Uterus (tissue), 4 donors: ENCODE measurements around the gene NRXN2. TPM values are rescaled to one million over a fixed set of nuclear protein-coding genes. Genes with fewer than 3 reads are reported as not detected.
A peak's percentile ranks its signal among the peaks of the same experiment; 100 is the strongest.

Experiments
- DNase-seq, 2 donors: peaks; one replicate each; pipeline ENCODE4 v3.0.0-alpha.2; 2019 to 2020
- H3K27ac ChIP-seq, 2 donors: fragments of 200-600 bp; sonication (generic); 1 replicate in 1 of 2; 2 replicates in 1 of 2; pipeline ENCODE4 v1.5.1; 2016 to 2018
- H3K27me3 ChIP-seq, 2 donors: fragments of 200-600 bp; sonication (generic); one replicate each; pipeline ENCODE4 v1.5.1; 2018 to 2019; ENCODE audit warnings: control low read depth in 1 of 2
- H3K36me3 ChIP-seq, 2 donors: fragments of 200-600 bp; sonication (generic); one replicate each; pipeline ENCODE4 v1.5.1; 2019; ENCODE audit warnings: control low read depth in 1 of 2
- H3K4me1 ChIP-seq, 2 donors: fragments of 200-600 bp; sonication (generic); one replicate each; pipeline ENCODE4 v1.5.1; 2018 to 2019; ENCODE audit warnings: control low read depth in 1 of 2
- H3K4me3 ChIP-seq, 2 donors: fragments of 200-600 bp; sonication (generic); 1 replicate in 1 of 2; 2 replicates in 1 of 2; pipeline ENCODE4 v1.5.1; 2018 to 2019; ENCODE audit warnings: mild to moderate bottlenecking in 1 of 2
- H3K9me3 ChIP-seq, 2 donors: fragments of 200-600 bp; sonication (generic); one replicate each; pipeline ENCODE4 v1.5.1; 2019; ENCODE audit warnings: control low read depth in 1 of 2
- CTCF ChIP-seq, 4 experiments: fragments of 200-600 bp in 2 of 4; fragments of 450-650 bp in 2 of 4; sonication (generic) in 2 of 4; IDR thresholded peaks; one replicate each; pipeline ENCODE4 v1.5.1; 2016 to 2019; ENCODE audit warnings: antibody characterized with exemption in 4 of 4, mild to moderate bottlenecking in 2 of 4, moderate library complexity in 1 of 4
- POLR2A ChIP-seq, 2 donors: fragments of 450-650 bp; IDR thresholded peaks; one replicate each; pipeline ENCODE4 v1.6.1; 2016; ENCODE audit warnings: antibody characterized with exemption in 2 of 2, mild to moderate bottlenecking in 1 of 2, moderate library complexity in 1 of 2
- intact Hi-C: fragments of 100-400 bp; cut with DNase I; formaldehyde crosslinking; loops from one replicate; pipeline ENCODE4 v1.15.1; 2023; ENCODE audit warnings: low total_unique reads
- total RNA-seq, 4 donors: library from RNA; depleted of rRNA in 3 of 4; stranded (reverse); fragments of >200 nt in 3 of 4; gene quantifications; one replicate each; pipeline versions ENCODE4 v1.1.0 to v1.2.4, GENCODE V29; 2014 to 2023
- donor health status: DM: yes; HTN: yes; CAD: no.

NRXN2 gene
- total RNA-seq, 4 donors from 2014 or later, result 0.88 to 48.4 (median 12.6) TPM

GRCh38 chr11:64647019-64647779, 75.8 kb downstream of the NRXN2 start:
- DNase-seq, result no peak
- H3K36me3 ChIP-seq, result no peaks in the 10 kb centered on the region
- intact Hi-C loops, result no loop called here
- H3K4me3 ChIP-seq, result no peak overlapping the region
- H3K9me3 ChIP-seq, result no peaks in the 10 kb centered on the region
- TF ChIP-seq CTCF (IDR thresholded peaks at IDR 0.05) (no peak), POLR2A (IDR thresholded peaks at IDR 0.05) (no peak)
- H3K4me1 ChIP-seq, result no peaks in the 10 kb centered on the region
- H3K27ac ChIP-seq, result no peak overlapping the region
- no peaks in the 10 kb centered on the region for H3K27me3 ChIP-seq

- H3K4me3 ChIP-seq, result no peak overlapping the region
- no peaks in the 10 kb centered on the region for H3K4me1 ChIP-seq
- no peak overlapping the region for H3K27ac ChIP-seq
- intact Hi-C loops, result no loop called here
- no peaks in the 10 kb centered on the region for H3K36me3 ChIP-seq
- no peaks in the 10 kb centered on the region for H3K27me3 ChIP-seq
- DNase-seq, result no peak
- H3K9me3 ChIP-seq, result no peaks in the 10 kb centered on the region
- no peak for TF ChIP-seq POLR2A (IDR thresholded peaks at IDR 0.05)
- TF ChIP-seq CTCF (IDR thresholded peaks at IDR 0.05), result peak in 2 of 4 experiments; percentile 22 to 43
These were observed 78.2 kb downstream of the NRXN2 start for GRCh38 chr11:64644647-64645275.

- intact Hi-C loops, result no loop called here
- DNase-seq, result no peak
- H3K4me3 ChIP-seq, result peak overlapping the region; percentile 61
- H3K9me3 ChIP-seq, result no peaks in the 10 kb centered on the region
- H3K27ac ChIP-seq, result no peak overlapping the region
- TF ChIP-seq POLR2A (IDR thresholded peaks at IDR 0.05) (no peak), CTCF (IDR thresholded peaks at IDR 0.05) (no peak)
- no peaks in the 10 kb centered on the region for H3K27me3 ChIP-seq
- no peaks in the 10 kb centered on the region for H3K36me3 ChIP-seq
- H3K4me1 ChIP-seq, result no peaks in the 10 kb centered on the region
These were observed 78.9 kb downstream of the NRXN2 start for GRCh38 chr11:64643920-64644646.

GRCh38 chr11:64643256-64643881, 79.6 kb downstream of the NRXN2 start:
- H3K27ac ChIP-seq, result peak overlapping the region; percentile 41 to 69
- peak; percentile 60 to 63 for DNase-seq
- no peaks in the 10 kb centered on the region for H3K36me3 ChIP-seq
- H3K27me3 ChIP-seq, result no peaks in the 10 kb centered on the region
- peaks cover 0 to under 1% of the 10 kb centered on the region in 2 donors for H3K4me1 ChIP-seq
- TF ChIP-seq CTCF (IDR thresholded peaks at IDR 0.05) (no peak), POLR2A (IDR thresholded peaks at IDR 0.05) (no peak)
- no peaks in the 10 kb centered on the region for H3K9me3 ChIP-seq
- peak overlapping the region; percentile 61 for H3K4me3 ChIP-seq
- intact Hi-C loops, result no loop called here
